Bronchial epithelial cell (primary cell): ENCODE results near the gene CDK5. TPM values are rescaled to one million over a fixed set of nuclear protein-coding genes. Genes with fewer than 3 reads are reported as not detected.
A peak's percentile ranks its signal among the peaks of the same experiment; 100 is the strongest.

Experiments used
- DNase-seq: peaks from one replicate; pipeline ENCODE4 v3.0.0-alpha.2; 2010; ENCODE audit warnings: low read depth
- FAIRE-seq: peaks from 2 replicates; lab custom pipeline; 2011; peaks lifted over from hg19 to GRCh38; lab: Jason Lieb, UNC
- H3K27me3 ChIP-seq: 2 replicates; pipeline ENCODE4 v1.5.1; 2011; ENCODE audit warnings: low read length; ENCODE audit not compliant: control insufficient read depth, insufficient read depth
- H3K36me3 ChIP-seq: 2 replicates; pipeline ENCODE4 v1.5.1; 2011; ENCODE audit warnings: low read length; ENCODE audit not compliant: control insufficient read depth, insufficient read depth
- H3K4me3 ChIP-seq: 2 replicates; pipeline ENCODE4 v1.5.1; 2011; ENCODE audit warnings: mild to moderate bottlenecking, low read depth, low read length, control low read depth
- total RNA-seq: library from RNA; depleted of rRNA; stranded (reverse); fragments of >200 nt; gene quantifications from 2 replicates; pipeline ENCODE4 v1.2.1, GENCODE V29; 2014
- TF ChIP-seq, protein P1 (sequence below): IDR thresholded peaks from 2 replicates; pipeline ENCODE4 v1.5.1; 2011; ENCODE audit warnings: mild to moderate bottlenecking, moderate library complexity, low read length, control low read depth, inconsistent platforms; ENCODE audit not compliant: insufficient read depth, severe bottlenecking

Gene CDK5
- total RNA-seq: 11.6 and 12.4 TPM in 2 replicates

DNA sequence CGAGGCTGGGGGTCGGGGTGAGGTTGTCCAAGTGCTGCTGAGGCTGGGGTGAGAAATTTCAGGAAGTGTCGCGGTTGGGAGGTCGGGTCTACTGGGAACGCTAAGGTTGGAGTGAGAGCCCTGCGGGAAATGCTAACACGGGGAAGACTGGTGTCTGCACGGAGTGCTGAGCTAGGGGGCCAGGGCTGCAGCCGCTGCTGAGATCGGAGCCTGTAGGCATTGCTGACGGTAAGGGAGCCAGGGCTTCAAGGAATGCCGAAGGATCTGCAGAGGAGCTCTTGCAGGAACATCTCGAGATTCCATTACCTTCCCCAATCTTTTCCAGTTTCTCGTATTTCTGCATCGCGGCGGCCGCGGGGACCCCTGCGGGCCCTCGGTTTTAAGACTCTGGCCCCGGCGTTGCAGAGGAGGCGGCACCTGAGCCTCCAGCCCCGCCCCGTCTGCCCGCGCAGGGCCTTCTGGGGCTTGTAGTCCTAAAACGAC is at the start of gene CDK5:
TSS of gene CDK5 (minus strand) at position 392 of the 483 bp plus-strand sequence. CDS start at position 343, 49 bp downstream.
- no peak for FAIRE-seq
- TF ChIP-seq, protein P1, sequence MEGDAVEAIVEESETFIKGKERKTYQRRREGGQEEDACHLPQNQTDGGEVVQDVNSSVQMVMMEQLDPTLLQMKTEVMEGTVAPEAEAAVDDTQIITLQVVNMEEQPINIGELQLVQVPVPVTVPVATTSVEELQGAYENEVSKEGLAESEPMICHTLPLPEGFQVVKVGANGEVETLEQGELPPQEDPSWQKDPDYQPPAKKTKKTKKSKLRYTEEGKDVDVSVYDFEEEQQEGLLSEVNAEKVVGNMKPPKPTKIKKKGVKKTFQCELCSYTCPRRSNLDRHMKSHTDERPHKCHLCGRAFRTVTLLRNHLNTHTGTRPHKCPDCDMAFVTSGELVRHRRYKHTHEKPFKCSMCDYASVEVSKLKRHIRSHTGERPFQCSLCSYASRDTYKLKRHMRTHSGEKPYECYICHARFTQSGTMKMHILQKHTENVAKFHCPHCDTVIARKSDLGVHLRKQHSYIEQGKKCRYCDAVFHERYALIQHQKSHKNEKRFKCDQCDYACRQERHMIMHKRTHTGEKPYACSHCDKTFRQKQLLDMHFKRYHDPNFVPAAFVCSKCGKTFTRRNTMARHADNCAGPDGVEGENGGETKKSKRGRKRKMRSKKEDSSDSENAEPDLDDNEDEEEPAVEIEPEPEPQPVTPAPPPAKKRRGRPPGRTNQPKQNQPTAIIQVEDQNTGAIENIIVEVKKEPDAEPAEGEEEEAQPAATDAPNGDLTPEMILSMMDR: no peak
- peak within 1 kb of the TSS; percentile 48 for H3K4me3 ChIP-seq

DNA sequence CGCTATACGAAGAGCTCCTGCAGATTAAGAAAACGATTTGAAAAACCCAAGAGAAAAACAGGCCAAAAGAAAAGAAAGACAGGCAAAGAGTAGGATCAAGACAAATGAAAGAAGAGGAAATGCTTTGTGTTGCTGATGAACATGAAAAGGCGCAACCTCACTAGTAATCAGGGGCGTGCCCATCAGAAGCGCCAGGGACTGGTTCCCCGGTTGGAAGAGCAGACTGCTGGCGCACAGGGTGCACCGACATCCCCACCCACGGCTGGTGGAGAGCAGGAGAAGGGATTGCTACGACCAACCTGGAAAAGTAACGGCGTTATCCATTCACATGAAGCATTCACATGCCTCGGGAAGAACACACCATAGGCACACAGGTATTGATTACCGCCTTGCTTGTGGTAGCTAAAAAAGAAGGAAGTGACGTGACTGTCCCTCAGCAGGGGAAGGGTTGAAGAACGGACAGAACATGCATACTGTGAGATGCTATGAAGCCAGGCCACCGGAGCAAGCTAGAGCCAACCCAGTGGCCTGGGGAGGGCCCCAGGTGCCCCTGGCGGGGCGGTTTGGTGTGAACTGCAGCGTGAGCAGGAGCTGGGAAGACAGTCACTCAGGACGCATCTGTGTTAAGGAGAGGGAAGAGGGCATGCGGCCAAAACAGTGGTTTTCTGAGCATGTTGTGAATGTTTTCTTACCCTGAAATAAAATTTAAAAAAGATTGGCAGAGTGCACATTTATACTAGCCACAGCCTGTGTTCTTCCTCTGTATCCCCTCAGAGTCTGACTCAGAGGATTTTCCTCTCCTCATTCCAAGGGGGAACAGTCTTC is 46.9 kb upstream of the CDK5 start:
- FAIRE-seq: no peak
- Histone ChIP-seq H3K36me3 (peaks cover 4% of the 10 kb centered on the region), H3K27me3 (no peaks in the 10 kb centered on the region), H3K4me3 (no peak overlapping the region)
- TF ChIP-seq, protein P1: no peak
- DNase-seq: no peak

More for the DNA sequence above, at the start of gene CDK5:
- DNase-seq: no peak
- H3K27me3 ChIP-seq: no peaks in the 10 kb centered on the region
- peaks cover 2% of the 10 kb centered on the region for H3K36me3 ChIP-seq

DNA sequence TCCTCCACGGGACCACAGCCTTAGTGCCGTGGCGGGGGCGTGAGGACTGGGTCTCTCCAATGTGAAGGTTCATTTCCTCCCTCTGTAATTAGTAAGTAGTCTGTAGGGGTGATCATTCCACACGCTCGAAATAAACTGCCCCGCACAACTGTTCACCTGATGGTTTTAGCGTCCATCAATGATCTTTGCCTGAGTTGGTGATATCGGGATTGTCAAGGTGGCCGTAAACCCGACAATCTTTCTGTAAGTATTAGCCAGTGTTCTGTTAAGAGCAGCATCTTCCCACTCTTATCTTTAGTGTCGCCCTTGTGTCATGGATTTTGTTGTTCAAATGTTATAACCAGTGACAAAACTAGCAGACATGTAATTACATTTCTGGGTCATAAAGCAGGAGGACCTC is 46.3 kb upstream of the CDK5 start:
- no peak overlapping the region for H3K4me3 ChIP-seq
- TF ChIP-seq, protein P1: no peak
- H3K27me3 ChIP-seq: no peaks in the 10 kb centered on the region
- FAIRE-seq (no peak), DNase-seq (no peak)
- peaks cover 4% of the 10 kb centered on the region for H3K36me3 ChIP-seq

DNA sequence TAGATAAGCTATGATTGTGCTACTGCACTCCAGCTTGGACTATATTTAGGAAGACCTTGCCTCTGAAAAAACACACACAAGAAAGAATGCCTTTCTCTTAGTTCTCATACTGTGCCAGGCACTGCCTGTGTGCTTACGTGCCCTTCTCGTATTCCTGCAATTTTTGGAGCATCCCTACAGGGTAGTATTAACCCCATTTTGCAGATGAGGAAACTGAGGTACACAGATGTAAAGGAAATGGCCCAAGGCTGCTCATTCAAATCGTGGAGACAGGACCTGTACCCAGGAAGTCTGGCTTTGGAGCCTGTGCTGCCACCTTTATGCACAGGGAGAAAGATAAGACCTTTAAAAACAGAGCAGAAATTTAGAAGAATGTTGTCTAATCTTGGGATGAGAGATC is 45.3 kb upstream of the CDK5 start:
- H3K4me3 ChIP-seq: no peak overlapping the region
- peaks cover 4% of the 10 kb centered on the region for H3K36me3 ChIP-seq
- FAIRE-seq (no peak), DNase-seq (no peak)
- H3K27me3 ChIP-seq: no peaks in the 10 kb centered on the region
- TF ChIP-seq, protein P1: no peak

DNA sequence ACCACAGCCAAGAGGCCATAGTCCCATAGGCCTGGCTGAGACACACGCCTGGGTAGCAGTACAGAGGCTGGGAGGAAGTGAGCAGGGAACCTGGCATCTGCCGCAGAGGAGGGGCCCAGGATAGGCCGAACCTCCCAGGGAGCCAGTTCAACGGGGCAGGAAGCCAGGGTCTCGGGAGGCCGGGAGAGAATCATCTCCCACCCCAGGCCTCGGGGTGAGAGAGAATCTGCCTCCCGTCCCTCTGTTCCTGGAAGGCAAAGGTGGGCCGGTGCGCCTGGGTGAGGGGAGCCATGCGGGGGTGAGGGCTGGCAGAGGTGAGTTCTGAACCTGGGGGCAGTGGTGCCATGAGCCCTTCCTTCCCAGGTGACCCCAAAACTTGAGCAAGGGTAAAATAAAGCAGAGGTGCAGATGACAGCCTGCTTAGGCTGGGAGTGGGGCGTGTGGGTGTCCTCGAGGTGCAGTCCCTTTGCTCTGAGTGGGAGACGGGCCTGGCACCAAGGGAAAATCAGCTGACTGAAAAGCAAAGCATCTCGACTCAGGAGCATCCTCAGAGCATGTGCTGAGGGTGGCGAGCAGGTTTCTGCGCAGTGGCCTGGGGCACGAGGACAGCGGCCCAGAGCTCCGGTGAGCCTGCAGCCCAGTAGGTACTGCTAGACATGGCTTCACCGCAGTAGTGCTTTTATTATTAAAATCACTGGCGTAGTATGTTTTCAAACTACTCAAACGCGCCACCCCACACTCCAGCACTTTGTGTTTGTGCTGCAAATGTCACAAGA is 44.1 kb upstream of the CDK5 start:
- Histone ChIP-seq H3K27me3 (no peaks in the 10 kb centered on the region), H3K36me3 (peaks cover 4% of the 10 kb centered on the region), H3K4me3 (no peak overlapping the region)
- FAIRE-seq: no peak
- TF ChIP-seq, protein P1: no peak
- no peak for DNase-seq
